Cardiac ventricle fibroblast (primary cell): Measurements from ENCODE around the gene TSPO2. TPM values are rescaled to one million over a fixed set of nuclear protein-coding genes. Genes with fewer than 3 reads are reported as not detected.

ENCODE experiments used
- total RNA-seq: library from RNA; depleted of rRNA; stranded (reverse); fragments of >200 nt; gene quantifications from 2 replicates; pipeline ENCODE4 v1.2.3, GENCODE V29; 2015

TSPO2 gene
- total RNA-seq, result not detected in 2 replicates

DNA sequence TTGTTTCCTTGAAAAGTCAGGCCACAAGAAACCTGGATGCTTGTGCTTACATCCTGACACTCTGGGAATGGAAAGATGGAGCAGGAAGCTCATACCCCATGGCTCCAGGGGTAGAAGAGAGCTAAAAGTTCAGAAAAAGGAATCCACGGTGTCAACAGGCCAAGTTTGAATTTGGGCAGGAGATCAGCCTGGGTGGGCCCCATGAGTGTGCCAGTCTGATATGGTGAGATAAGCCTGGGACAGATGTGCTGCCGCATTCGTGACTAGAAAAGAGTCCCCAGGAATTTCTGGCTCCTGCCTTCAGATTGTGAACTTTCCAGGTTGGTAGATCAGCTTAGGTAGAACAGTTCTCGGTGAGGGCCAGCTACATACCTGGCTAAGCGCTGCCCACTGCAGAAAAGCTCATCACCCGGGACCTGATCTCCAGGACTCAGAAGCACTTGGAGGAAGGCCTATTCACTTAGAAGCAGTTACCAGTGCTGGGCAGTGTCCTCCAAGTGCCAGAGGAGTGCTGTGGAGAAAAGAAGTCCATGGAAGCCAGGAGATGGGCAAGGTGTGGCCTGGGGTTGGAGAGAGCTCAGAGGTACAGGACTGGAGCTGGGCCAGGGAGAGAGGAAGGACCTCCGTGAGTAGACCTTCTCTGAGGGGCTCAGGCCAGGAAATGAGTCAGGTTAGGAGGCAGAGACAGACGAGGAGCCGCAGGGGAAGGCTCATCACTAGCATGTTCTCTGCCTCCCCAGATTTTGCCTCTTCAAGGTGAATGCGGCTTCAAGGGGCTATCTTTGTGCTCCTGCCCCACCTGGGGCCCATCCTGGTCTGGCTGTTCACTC lies at the start of gene TSPO2:
Gene TSPO2, plus strand, starts transcription at position 242 of the 830 bp plus-strand sequence. Its CDS starts 519 bp downstream, at position 761.

GRCh38 chr6:41039060-41039998 lies 2.9 kb upstream of the TSPO2 start, which contains the start of gene UNC5CL:
UNC5CL (minus strand) TSS chr6:41039221; CDS start chr6:41035074, 4,147 bp downstream.

GRCh38 chr6:41053041-41053440 lies 10.8 kb downstream of the TSPO2 start, which contains the start of gene APOBEC2:
APOBEC2 (plus strand) TSS chr6:41053202; CDS start chr6:41053348, 146 bp downstream.

GRCh38 chr6:41071923-41072835 lies 29.9 kb downstream of the TSPO2 start, which contains the start of gene OARD1:
OARD1 (minus strand) TSS chr6:41072356; CDS start chr6:41071634, 722 bp downstream.

GRCh38 chr6:41072836-41073202 lies 30.6 kb downstream of the TSPO2 start, which contains the start of gene NFYA:
NFYA (plus strand) TSS chr6:41072974; CDS start chr6:41079090, 6,116 bp downstream.

Other genes starting within 250 kb of the TSPO2 start
- not detected in 2 replicates for gene UNC5CL, start 3.2 kb upstream of the TSPO2 start, total RNA-seq
- gene APOBEC2, start 10.7 kb downstream of the TSPO2 start, total RNA-seq, result not detected in 2 replicates
- gene OARD1, start 29.9 kb downstream of the TSPO2 start, total RNA-seq, result 11.8 and 14.4 TPM in 2 replicates
- gene NFYA, start 30.5 kb downstream of the TSPO2 start, total RNA-seq, result 7.2 and 8.5 TPM in 2 replicates
- not detected in 2 replicates for gene TREML1, start 111.9 kb downstream of the TSPO2 start, total RNA-seq
- gene TREM2, start 120.6 kb downstream of the TSPO2 start, total RNA-seq, result not detected in 2 replicates
- not detected in 2 replicates for gene TREML2, start 158.7 kb downstream of the TSPO2 start, total RNA-seq
- gene TREML4, start 185.9 kb downstream of the TSPO2 start, total RNA-seq, result 0.06 TPM in 1 of 2 replicates, not detected in the other
- gene TREM1, start 244.2 kb downstream of the TSPO2 start, total RNA-seq, result 1.7 and 2.1 TPM in 2 replicates